WTC11 (cell line): Measurements from ENCODE around the gene CCDC87. TPM values are rescaled to one million over a fixed set of nuclear protein-coding genes. Genes with fewer than 3 reads are reported as not detected.
A peak's percentile ranks its signal among the peaks of the same experiment; 100 is the strongest.
"Not testable (repeated sequence)": the region's sequence is repeated elsewhere in the genome, so short reads cannot be mapped to it uniquely, and the experiment has no call there.

Experiments used
- ATAC-seq: fragments of 200-7000 bp; cut with Tn5 transposase; 2 replicates; pipeline ENCODE4 v1.10.0; 2021; ENCODE audit warnings: mild to moderate bottlenecking, moderate library complexity
- CTCF ChIA-PET: fragments of 300-600 bp; sonication (Branson Sonifier 250); formaldehyde crosslinking; loops from one replicate; lab custom pipeline; 2021; ENCODE audit warnings: antibody characterized with exemption; lab: Charles Lee
- POLR2A ChIA-PET: fragments of 350-600 bp; sonication (Branson Sonifier 250); formaldehyde crosslinking; loops from one replicate; lab custom pipeline; 2021; ENCODE audit warnings: antibody characterized with exemption; lab: Charles Lee
- DNase-seq: peaks from one replicate; pipeline ENCODE4 v3.0.0; 2021; ENCODE audit warnings: low spot score
- H3K27ac Mint-ChIP-seq: 2 replicates; pipeline ENCODE4 v1.8.0; 2021; ENCODE audit warnings: mixed read lengths
- H3K27me3 Mint-ChIP-seq: 2 replicates; pipeline ENCODE4 v1.8.0; 2021; ENCODE audit warnings: low read depth, mild to moderate bottlenecking, moderate library complexity, mixed read lengths
- H3K36me3 Mint-ChIP-seq: 2 replicates; pipeline ENCODE4 v1.8.0; 2021; ENCODE audit warnings: mixed read lengths
- H3K4me1 Mint-ChIP-seq: 2 replicates; pipeline ENCODE4 v1.8.0; 2022; ENCODE audit warnings: mixed read lengths
- H3K4me3 Mint-ChIP-seq: 2 replicates; pipeline ENCODE4 v1.8.0; 2021; ENCODE audit warnings: mild to moderate bottlenecking, moderate library complexity, mixed read lengths
- H3K9me3 Mint-ChIP-seq: 2 replicates; pipeline ENCODE4 v1.8.0; 2021; ENCODE audit warnings: mixed read lengths
- E2F1 ChIP-seq: sonication (generic); formaldehyde crosslinking; IDR thresholded peaks from 2 replicates; pipeline ENCODE4 v1.8.0; 2022; ENCODE audit warnings: mild to moderate bottlenecking, missing genetic modification reagents
- NFE2L1 ChIP-seq: sonication (generic); formaldehyde crosslinking; IDR thresholded peaks from 2 replicates; pipeline ENCODE4 v1.8.1; 2023; ENCODE audit warnings: missing genetic modification reagents
- NR3C1 ChIP-seq: sonication (generic); formaldehyde crosslinking; conservative IDR thresholded peaks from 2 replicates; pipeline ENCODE4 v1.8.1; 2023; ENCODE audit warnings: low read depth, mild to moderate bottlenecking, missing genetic modification reagents
- PREB ChIP-seq: sonication (generic); formaldehyde crosslinking; IDR thresholded peaks from 2 replicates; pipeline ENCODE4 v1.8.1; 2022; ENCODE audit warnings: mild to moderate bottlenecking, missing genetic modification reagents, moderate library complexity, borderline replicate concordance
- TCF7 ChIP-seq: sonication (generic); formaldehyde crosslinking; IDR thresholded peaks from 2 replicates; pipeline ENCODE4 v1.8.0; 2022; ENCODE audit warnings: mild to moderate bottlenecking, low read depth, missing genetic modification reagents, moderate library complexity
- TEAD4 ChIP-seq: sonication (generic); formaldehyde crosslinking; IDR thresholded peaks from 2 replicates; pipeline ENCODE4 v1.8.0; 2022; ENCODE audit warnings: mild to moderate bottlenecking, missing genetic modification reagents
- ZBTB43 ChIP-seq: sonication (generic); formaldehyde crosslinking; IDR thresholded peaks from 2 replicates; pipeline ENCODE4 v1.8.1; 2023; ENCODE audit warnings: mild to moderate bottlenecking, missing genetic modification reagents
- ZNF232 ChIP-seq: sonication (generic); formaldehyde crosslinking; IDR thresholded peaks from 2 replicates; pipeline ENCODE4 v1.8.0; 2022; ENCODE audit warnings: mild to moderate bottlenecking, missing genetic modification reagents
- ZNF281 ChIP-seq: sonication (generic); formaldehyde crosslinking; IDR thresholded peaks from 2 replicates; pipeline ENCODE4 v1.8.0; 2023; ENCODE audit warnings: mild to moderate bottlenecking, missing genetic modification reagents
- total RNA-seq: library from RNA; stranded (reverse); gene quantifications from 3 replicates; pipeline ENCODE4 v1.2.3, GENCODE V29; 2021

CCDC87 gene
- total RNA-seq, 1 experiment from 2014 or later, result 0.85 TPM

- Mint-ChIP-seq H3K36me3 (no peaks in the 10 kb centered on the region; the same call in 1 of the 2 replicates), H3K27me3 (no peaks in the 10 kb centered on the region), H3K4me3 (no peak overlapping the region), H3K27ac (0 out of 2 replicates have a peak overlapping the region, but pooled peaks have one; percentile 38), H3K4me1 (peaks cover 36% of the 10 kb centered on the region), H3K9me3 (no peaks in the 10 kb centered on the region)
- DNase-seq (peak; percentile 49), ATAC-seq (peak; percentile 2)
- no peak for TF ChIP-seq E2F1 (CRISPR knock-in tag)
- POLR2A ChIA-PET, result no interaction called here
- CTCF ChIA-PET, result interaction anchor here (0.6 to 2.5 kb wide), 2 partner anchors 34 to 135 kb away, joined by 3 to 7 read pairs; no protein-coding TSS in a partner anchor
These were observed 49.4 kb downstream of the CCDC87 start for GRCh38 chr11:66543263-66544107.

GRCh38 chr11:66542362-66542761, 50.5 kb downstream of the CCDC87 start:
- H3K36me3 Mint-ChIP-seq, result peaks cover 2% of the 10 kb centered on the region; the same call in 1 of the 2 replicates
- DNase-seq (no peak), ATAC-seq (no peak)
- ChIA-PET CTCF (interaction anchor here (0.9 to 2.5 kb wide), 2 partner anchors 103 to 136 kb away, joined by 3 to 7 read pairs; partner anchors contain the start of gene MRPL11), POLR2A (no interaction called here)
- no peaks in the 10 kb centered on the region for H3K9me3 Mint-ChIP-seq
- H3K4me1 Mint-ChIP-seq, result peaks cover 27% of the 10 kb centered on the region
- no peaks in the 10 kb centered on the region for H3K27me3 Mint-ChIP-seq
- TF ChIP-seq ZBTB43 (CRISPR knock-in tag), result no peak
- no peak for TF ChIP-seq PREB
- TF ChIP-seq ZNF281 (CRISPR knock-in tag), result no peak
- no peak overlapping the region for H3K27ac Mint-ChIP-seq
- no peak overlapping the region for H3K4me3 Mint-ChIP-seq

- DNase-seq (no peak), ATAC-seq (no peak)
- ChIA-PET POLR2A (no interaction called here), CTCF (interaction anchor here (0.9 to 2.5 kb wide), 2 partner anchors 103 to 137 kb away, joined by 3 to 7 read pairs; partner anchors contain the start of gene MRPL11)
- peaks cover 23% of the 10 kb centered on the region for H3K4me1 Mint-ChIP-seq
- peaks cover 4% of the 10 kb centered on the region; the same call in 1 of the 2 replicates for H3K36me3 Mint-ChIP-seq
- H3K9me3 Mint-ChIP-seq, result no peaks in the 10 kb centered on the region
- TF ChIP-seq NFE2L1 (CRISPR knock-in tag), result no peak
- TF ChIP-seq ZNF281 (CRISPR knock-in tag), result no peak
- TF ChIP-seq TCF7 (CRISPR knock-in tag), result no peak
- TF ChIP-seq NR3C1, result no peak
- TF ChIP-seq ZNF232 (CRISPR knock-in tag), result no peak
- TF ChIP-seq TEAD4 (CRISPR knock-in tag), result no peak
- TF ChIP-seq, all 79 proteins: peak for 0
- Mint-ChIP-seq H3K27me3 (no peaks in the 10 kb centered on the region), H3K4me3 (no peak overlapping the region), H3K27ac (no peak overlapping the region)
These were observed 51.0 kb downstream of the CCDC87 start for GRCh38 chr11:66541892-66542291.

- H3K27me3 Mint-ChIP-seq, H3K4me3 Mint-ChIP-seq, H3K27ac Mint-ChIP-seq, ATAC-seq, H3K9me3 Mint-ChIP-seq, DNase-seq: not testable (repeated sequence)
- Mint-ChIP-seq H3K4me1 (peaks cover 20% of the 10 kb centered on the region), H3K36me3 (peaks cover 10% of the 10 kb centered on the region)
- ChIA-PET CTCF (interaction anchor here (0.7 to 1.0 kb wide), 2 partner anchors 138 to 291 kb away, joined by 3 to 4 read pairs; partner anchors contain the start of gene RBM4B), POLR2A (interaction anchor here (0.7 kb wide), 1 partner anchor 61 kb away, joined by 9 read pairs; no protein-coding TSS in a partner anchor)
These were observed 52.3 kb downstream of the CCDC87 start for GRCh38 chr11:66540598-66540997.
